ENCODE data around the gene PDGFA.

PDGFA gene

DNA sequence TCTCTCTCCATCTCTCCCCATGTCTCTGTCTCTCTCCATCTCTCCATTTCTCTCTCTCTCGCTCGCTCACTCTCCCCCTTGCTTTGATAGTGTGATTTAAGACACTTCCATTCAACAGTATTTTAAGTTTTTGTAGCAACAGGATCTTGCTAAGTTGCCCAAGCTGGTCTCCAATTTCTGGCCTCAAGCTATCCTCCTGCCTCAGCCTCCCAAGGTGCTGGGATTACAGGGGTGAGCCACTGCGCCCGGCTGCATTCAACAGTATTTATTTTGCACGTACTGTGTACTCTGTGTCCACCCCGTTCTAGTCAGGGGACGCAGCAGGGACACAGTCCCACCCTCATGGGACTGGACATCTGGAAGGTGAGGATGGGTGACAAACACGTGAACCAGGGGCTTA is 14.4 kb upstream of the PDGFA start:
- no peak for DNase-seq

- no peak for DNase-seq
Measured at GRCh38 chr7:533266-533665, 13.6 kb upstream of the PDGFA start.

DNA sequence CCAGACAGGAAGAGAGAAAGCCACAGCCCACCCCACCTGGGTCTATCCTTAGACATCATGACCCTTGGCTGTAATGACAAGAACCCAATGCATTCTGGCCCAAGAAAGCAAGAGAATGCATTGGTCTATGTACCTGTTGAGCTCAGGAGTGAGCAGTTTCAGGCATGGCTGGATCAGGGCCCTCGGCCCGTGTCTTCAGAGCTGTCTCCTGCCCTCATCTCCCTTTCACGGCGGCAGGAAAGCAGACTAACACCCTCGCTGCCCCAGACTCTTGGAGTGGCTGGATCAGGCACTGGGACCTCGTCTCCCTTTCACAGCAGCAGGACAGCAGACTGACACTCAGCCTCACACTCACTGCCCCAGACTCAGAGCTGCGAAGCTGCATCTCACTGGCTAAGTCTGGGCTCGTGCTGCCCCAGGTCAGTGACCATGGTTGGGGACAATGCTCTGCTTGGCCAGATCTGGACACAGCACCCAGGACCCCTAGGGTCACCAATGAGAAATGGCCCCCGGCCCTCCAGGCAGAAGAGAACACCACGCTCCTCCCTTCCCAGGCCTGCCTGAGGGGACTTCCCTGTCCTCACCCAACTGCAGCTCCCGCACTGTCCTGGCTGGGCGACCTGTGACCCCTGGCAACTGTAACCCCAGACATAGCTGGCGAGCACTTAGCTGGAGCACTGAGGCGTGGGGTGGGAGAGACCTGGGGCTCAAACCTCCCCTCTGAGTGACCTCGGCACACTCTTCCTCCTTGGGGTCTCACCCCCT is 12.9 kb upstream of the PDGFA start:
- DNase-seq: no peak

DNA sequence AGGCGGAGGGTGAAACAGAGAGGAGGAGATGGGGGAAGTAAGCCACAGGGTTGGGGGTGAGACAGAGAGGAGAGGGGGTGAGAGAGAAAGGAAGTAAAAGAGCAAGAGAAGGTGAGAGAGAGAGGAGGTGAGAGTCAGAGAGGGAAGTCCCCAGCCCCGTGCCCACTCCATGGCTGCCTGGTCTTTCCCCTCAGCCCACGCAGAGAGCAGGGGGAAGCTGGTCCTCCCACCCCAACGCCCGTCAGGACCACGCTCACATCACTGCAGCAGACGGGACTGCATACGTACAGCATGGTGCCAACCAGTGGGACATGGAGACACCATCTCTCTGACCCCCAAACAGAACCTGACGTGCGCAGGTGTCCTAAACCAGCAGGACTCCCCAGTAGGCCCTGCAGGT is 12.1 kb upstream of the PDGFA start:
- DNase-seq: no peak

DNA sequence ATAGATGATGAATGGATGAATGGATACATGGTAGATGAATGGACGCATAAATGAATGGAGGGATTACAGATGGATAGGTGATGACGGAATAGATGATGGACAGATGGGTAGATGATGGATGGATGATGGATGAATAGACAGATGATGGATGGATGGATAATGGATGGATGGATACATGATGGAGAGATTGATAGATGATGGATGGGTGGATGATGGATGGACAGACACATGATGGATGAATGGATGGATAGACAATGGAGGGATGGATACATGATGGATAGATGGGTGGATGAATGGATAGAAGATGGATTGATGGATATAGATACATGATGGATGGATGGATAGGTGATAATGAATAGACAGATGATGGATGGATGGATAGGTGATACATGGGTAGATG is 8.8 kb upstream of the PDGFA start:
- DNase-seq: no peak

GRCh38 chr7:527723-528122 is 8.1 kb upstream of the PDGFA start:
- DNase-seq: no peak

- no peak for DNase-seq
Measured at GRCh38 chr7:526460-527034, 6.9 kb upstream of the PDGFA start.

DNA sequence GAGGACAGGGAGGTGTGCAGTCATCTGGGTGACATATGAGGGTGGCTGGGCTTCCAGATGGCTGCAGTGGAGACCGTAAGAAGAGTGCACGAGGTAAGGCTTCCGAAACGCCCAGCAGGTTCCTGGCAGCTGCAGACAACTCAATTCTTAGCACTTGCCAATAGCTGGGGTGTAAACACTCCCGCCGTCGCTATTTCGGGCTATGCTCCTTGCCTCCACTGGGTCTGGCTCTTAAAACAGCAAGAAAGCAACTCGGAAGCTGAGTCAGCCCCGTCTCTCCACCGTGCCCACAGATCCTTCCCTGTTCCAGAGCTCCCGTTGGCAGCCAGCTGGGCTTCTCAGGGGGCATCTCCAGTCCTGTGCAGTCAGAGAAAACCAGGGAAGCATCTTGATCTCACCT is 6.1 kb upstream of the PDGFA start:
- DNase-seq: no peak

- no peak for DNase-seq
Measured at GRCh38 chr7:524800-525199, 5.2 kb upstream of the PDGFA start.

DNA sequence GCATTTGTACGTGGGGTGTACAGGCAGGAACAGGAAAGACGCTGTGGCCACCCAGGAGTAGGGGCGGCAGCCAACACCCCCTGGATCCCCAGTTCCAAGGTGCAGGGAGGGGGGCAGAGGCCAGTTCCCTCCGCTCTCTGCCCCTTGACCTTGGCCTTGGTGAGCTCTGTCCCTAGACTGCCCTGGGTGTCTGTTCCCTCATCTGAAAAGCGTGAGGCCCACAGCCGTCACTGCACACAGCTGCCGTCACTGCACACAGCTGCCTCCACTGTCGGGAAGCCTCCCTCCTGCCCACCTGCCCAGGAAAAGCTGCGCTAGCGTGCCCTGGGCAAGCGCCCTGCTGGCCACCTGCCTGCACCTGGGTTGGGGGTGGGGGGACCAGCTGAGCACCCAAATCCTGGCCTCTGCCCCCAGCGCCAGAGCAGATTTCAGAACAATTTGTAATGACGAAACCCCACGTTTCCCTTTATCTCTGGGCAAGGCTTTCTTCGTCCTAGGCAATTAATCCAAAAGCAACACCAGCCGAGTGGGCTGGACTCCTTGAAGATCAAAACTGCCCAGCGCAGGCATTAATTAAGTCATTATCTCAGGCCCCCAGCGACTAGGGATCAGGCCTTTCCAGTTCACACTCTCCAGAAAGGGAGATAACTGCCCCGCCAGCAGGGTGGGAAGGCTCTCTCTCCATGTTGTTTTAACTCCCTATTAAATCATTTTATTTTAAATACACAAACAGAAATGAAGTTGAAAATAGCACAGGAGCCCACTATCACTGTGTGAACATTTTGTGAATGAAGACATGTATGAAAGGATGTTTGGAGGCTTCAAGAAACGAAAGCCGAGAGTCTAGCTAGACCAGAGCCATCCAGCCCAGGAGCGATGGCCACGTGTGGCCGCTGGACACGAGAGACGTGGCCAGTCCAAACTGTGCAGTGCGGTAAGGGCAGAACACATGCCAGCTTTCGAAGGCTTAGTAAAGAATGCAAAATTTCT is 4.0 kb upstream of the PDGFA start:
- DNase-seq: no peak

DNA sequence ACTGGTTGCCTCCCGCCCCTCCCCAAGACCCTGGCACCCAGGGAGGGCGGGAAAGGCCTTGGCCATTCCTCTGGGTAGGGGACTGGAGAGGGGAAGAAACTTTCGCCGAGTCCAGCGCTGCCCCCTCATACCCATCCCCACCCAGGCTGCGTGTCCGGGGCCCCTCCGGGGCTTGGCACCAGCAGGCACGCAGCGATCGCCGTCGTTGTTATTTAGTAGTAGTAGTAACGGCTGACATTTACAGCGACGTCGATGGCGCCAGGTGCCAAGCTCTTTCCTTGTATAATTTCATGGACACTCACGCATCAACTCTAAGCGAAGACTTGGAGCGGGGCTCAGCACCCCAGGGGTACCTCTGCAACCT is 3.3 kb upstream of the PDGFA start:
- no peak for DNase-seq

GRCh38 chr7:522071-522950 is 2.7 kb upstream of the PDGFA start:
- DNase-seq: peak; percentile 29

GRCh38 chr7:521221-522070 is 1.8 kb upstream of the PDGFA start:
- peak; percentile 31 for DNase-seq

- no peak for DNase-seq
Measured at GRCh38 chr7:520503-521161, 986 bp upstream of the PDGFA start.

GRCh38 chr7:518630-519483 is 789 bp downstream of the PDGFA start:
- no peak for DNase-seq

- DNase-seq: no peak
Measured at GRCh38 chr7:517774-518629, 1.6 kb downstream of the PDGFA start.

GRCh38 chr7:516606-517456 is 2.8 kb downstream of the PDGFA start:
- no peak for DNase-seq

- no peak for DNase-seq
Measured at GRCh38 chr7:516216-516605, 3.4 kb downstream of the PDGFA start.
